NT2/D1 (cell line): ENCODE data around the gene GFRA4.

Source experiments
- DNase-seq: peaks from one replicate; pipeline ENCODE4 v3.0.0-alpha.2; 2011; ENCODE audit warnings: low read depth, low spot score
- H3K27me3 ChIP-seq: 2 replicates; pipeline ENCODE4 v1.6.0; 2011; ENCODE audit warnings: mild to moderate bottlenecking; ENCODE audit not compliant: insufficient read length, insufficient read depth
- H3K36me3 ChIP-seq: 2 replicates; pipeline ENCODE4 v1.6.1; 2011; ENCODE audit warnings: mild to moderate bottlenecking, low read length, mixed read lengths; ENCODE audit not compliant: insufficient read depth, insufficient read length
- H3K4me1 ChIP-seq: 2 replicates; pipeline ENCODE4 v1.5.1; 2011; ENCODE audit not compliant: insufficient read depth, insufficient read length
- H3K4me3 ChIP-seq: 2 replicates; pipeline ENCODE4 v1.5.1; 2011; ENCODE audit warnings: low read depth; ENCODE audit not compliant: insufficient read length
- H3K9ac ChIP-seq: 2 replicates; pipeline ENCODE4 v1.6.0; 2011; ENCODE audit warnings: low read depth; ENCODE audit not compliant: insufficient read length
- H3K9me3 ChIP-seq: 2 replicates; pipeline ENCODE4 v1.5.1; 2011; ENCODE audit warnings: mild to moderate bottlenecking, low read length; ENCODE audit not compliant: insufficient read depth
- SUZ12 ChIP-seq: IDR thresholded peaks from 2 replicates; pipeline ENCODE4 v1.6.1; 2011; ENCODE audit not compliant: insufficient read length, insufficient read depth; ENCODE audit errors: extremely low read depth
- YY1 ChIP-seq: IDR thresholded peaks from 2 replicates; pipeline ENCODE4 v1.6.1; 2011; ENCODE audit not compliant: insufficient read length, insufficient read depth
- ZNF274 ChIP-seq: IDR thresholded peaks from 2 replicates; pipeline ENCODE4 v1.6.1; 2011; ENCODE audit warnings: mild to moderate bottlenecking, low read depth, low read length

GFRA4 gene

DNA sequence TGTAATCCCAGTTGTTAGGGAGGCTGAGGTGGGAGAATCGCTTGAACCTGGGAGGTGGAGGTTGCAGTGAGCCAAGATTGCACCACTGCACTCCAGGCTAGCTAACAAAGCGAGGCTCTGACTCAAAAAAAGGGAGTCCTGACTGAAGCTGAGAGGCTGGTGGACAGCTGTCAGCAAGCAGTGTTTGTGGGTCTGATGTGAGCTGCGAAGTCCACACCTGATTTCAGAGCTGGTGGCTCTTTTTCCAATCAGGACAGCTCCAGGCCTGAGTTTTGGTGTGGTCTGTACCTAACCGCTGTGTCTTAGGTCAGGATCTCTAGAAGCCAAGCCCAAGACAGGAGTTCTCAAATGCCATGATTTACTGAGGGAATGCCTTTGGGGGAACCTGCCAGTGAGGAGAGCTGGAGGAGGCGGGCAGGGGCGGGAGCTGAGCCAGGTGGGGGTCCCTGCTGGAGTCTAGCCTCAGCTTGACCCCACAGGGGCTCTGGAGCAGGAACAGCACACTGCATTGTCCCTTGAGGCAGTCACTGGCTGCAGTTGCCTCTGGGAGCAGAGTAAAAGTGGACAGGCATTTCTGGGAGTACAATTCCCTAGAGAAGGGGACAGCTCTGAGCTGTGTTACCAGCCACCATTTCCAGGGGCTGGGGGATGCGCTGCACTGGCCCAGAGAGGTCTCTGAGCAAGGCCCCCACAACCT, 5.0 kb downstream of the GFRA4 start:
- Histone ChIP-seq H3K4me3 (no peak overlapping the region), H3K9ac (no peak overlapping the region), H3K36me3 (no peaks in the 10 kb centered on the region), H3K4me1 (peaks cover 3% of the 10 kb centered on the region), H3K27me3 (no peaks in the 10 kb centered on the region), H3K9me3 (peaks cover 16% of the 10 kb centered on the region; the same call in 1 of the 2 replicates)
- no peak for TF ChIP-seq ZNF274
- TF ChIP-seq SUZ12: no peak
- TF ChIP-seq YY1: no peak
- DNase-seq: no peak

DNA sequence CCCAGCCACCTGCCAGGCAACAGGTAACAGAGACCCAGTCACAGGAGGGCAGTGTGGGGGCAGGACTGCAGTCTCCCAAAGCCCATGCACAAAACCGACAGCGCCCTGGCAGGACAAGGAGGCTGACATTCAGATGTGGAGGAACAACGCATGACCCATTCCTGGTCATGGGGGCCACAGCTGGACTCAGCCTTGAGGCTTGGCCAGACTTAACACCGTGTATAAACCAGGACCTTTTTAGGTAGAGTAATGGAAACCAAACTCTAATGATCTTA, 8.1 kb downstream of the GFRA4 start:
- no peak for TF ChIP-seq YY1
- no peak for TF ChIP-seq ZNF274
- TF ChIP-seq SUZ12: no peak
- Histone ChIP-seq H3K4me1 (peaks cover 6% of the 10 kb centered on the region), H3K4me3 (no peak overlapping the region), H3K27me3 (no peaks in the 10 kb centered on the region), H3K36me3 (no peaks in the 10 kb centered on the region), H3K9ac (no peak overlapping the region), H3K9me3 (no peaks in the 10 kb centered on the region)
- no peak for DNase-seq

GRCh38 chr20:3654326-3655130, 8.7 kb downstream of the GFRA4 start:
- Histone ChIP-seq H3K36me3 (no peaks in the 10 kb centered on the region), H3K9me3 (no peaks in the 10 kb centered on the region), H3K27me3 (no peaks in the 10 kb centered on the region), H3K4me3 (no peak overlapping the region), H3K4me1 (peaks cover 4% of the 10 kb centered on the region), H3K9ac (no peak overlapping the region)
- no peak for DNase-seq
- TF ChIP-seq YY1 (no peak), ZNF274 (no peak), SUZ12 (no peak)

- TF ChIP-seq ZNF274 (no peak), YY1 (no peak), SUZ12 (no peak)
- H3K4me1 ChIP-seq: peaks cover 4% of the 10 kb centered on the region
- no peaks in the 10 kb centered on the region for H3K9me3 ChIP-seq
- H3K9ac ChIP-seq: no peak overlapping the region
- no peak for DNase-seq
- H3K36me3 ChIP-seq: no peaks in the 10 kb centered on the region
- no peaks in the 10 kb centered on the region for H3K27me3 ChIP-seq
- no peak overlapping the region for H3K4me3 ChIP-seq
Measured at GRCh38 chr20:3653921-3654320, 9.3 kb downstream of the GFRA4 start.

DNA sequence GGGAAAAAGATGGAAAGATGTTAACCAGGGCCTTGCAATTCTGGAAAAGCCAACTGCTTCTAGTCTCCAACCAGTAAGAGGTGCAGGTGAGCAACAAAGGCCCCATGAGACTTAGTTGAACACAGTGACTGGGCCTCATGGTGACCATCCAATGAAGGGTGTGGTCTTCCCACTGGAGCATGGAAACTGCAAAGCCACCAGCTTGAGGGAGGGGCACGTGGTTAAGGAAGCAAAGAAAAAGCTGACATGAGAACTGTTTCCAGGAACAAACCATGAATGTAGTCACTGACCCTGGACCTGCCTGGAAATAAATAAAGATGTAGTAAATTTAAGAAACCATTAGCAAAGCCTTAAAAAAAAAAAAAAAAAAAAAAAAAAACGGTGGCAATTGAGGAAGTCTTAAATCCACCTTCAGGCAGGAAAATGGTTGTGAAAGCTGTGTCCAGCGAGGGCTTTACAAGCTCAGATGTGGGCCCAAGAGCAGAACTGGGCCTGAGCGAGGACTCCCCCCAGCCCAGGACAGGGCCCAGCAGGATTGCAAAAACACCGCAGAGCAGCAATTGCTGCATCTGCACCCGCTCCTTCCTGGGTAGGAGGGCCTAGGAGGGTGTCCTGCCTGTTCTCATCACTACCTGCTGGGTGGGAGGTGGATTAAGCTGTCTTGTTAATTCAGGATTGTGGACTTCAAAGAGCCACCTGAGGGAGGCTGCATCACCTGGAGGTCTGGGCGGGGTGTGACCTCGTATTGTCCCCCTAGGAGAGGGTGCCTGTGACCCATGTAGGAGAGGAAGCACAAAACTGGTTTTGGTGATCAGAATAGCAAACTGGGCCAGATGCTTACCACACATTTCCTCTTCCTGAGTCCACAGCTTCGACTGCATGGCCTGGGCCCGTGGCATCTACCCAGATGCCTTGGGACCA, 10.3 kb downstream of the GFRA4 start:
- Histone ChIP-seq H3K36me3 (no peaks in the 10 kb centered on the region), H3K9me3 (no peaks in the 10 kb centered on the region), H3K4me1 (peaks cover 4% of the 10 kb centered on the region), H3K4me3 (no peak overlapping the region), H3K27me3 (no peaks in the 10 kb centered on the region), H3K9ac (no peak overlapping the region)
- TF ChIP-seq YY1 (no peak), ZNF274 (no peak), SUZ12 (no peak)
- DNase-seq: no peak

GRCh38 chr20:3652221-3652620, 11.0 kb downstream of the GFRA4 start:
- Histone ChIP-seq H3K4me1 (peaks cover 4% of the 10 kb centered on the region), H3K4me3 (no peak overlapping the region), H3K9ac (no peak overlapping the region), H3K27me3 (no peaks in the 10 kb centered on the region), H3K9me3 (no peaks in the 10 kb centered on the region), H3K36me3 (no peaks in the 10 kb centered on the region)
- no peak for TF ChIP-seq ZNF274
- TF ChIP-seq SUZ12: no peak
- no peak for TF ChIP-seq YY1
- no peak for DNase-seq
